ENCODE data around the gene CCND3. TPM values are rescaled to one million over a fixed set of nuclear protein-coding genes. Genes with fewer than 3 reads are reported as not detected.

Gene CCND3
- total RNA-seq, 1 experiment from 2014 or later: 26.9 TPM

GRCh38 chr6:41958022-41958856 lies 16.6 kb upstream of the CCND3 start:
- BruUV-seq (replicated peaks): no TSS peak
- no peak overlapping the region for H3K4me3 Mint-ChIP-seq (ENCODE audit: unreplicated experiment)
- intact Hi-C loops (cut with micrococcal nuclease; ENCODE audit: unreplicated experiment): no loop called here
- H3K27me3 Mint-ChIP-seq (ENCODE audit: insufficient read depth, unreplicated experiment): no peaks in the 10 kb centered on the region
- H3K36me3 ChIP-seq (ENCODE audit: control insufficient read depth, insufficient read depth, low read length): no peaks in the 10 kb centered on the region
- H3K9me3 Mint-ChIP-seq (ENCODE audit: unreplicated experiment): no peaks in the 10 kb centered on the region
- H3K4me3 ChIP-seq (ENCODE audit: low read depth, low read length): no peak overlapping the region
- no peaks in the 10 kb centered on the region for H3K27me3 ChIP-seq (replicated peaks; ENCODE audit: control insufficient read depth, insufficient read depth, low read length)
- no peak for TF ChIP-seq CTCF (IDR thresholded peaks at IDR 0.05; ENCODE audit: insufficient read depth in 1 of 2, low read depth in 1 of 2, low read length in 1 of 2, severe bottlenecking in 1 of 2, unreplicated experiment in 1 of 2)
- ChIA-PET CTCF (no interaction called here), POLR2A (no interaction called here)
- no peak for DNase-seq
- peaks cover 6% of the 10 kb centered on the region for H3K36me3 Mint-ChIP-seq (ENCODE audit: insufficient read depth, unreplicated experiment)
- no peaks in the 10 kb centered on the region for H3K4me1 ChIP-seq
- no peak overlapping the region for H3K27ac Mint-ChIP-seq (ENCODE audit: unreplicated experiment)
- H3K4me1 Mint-ChIP-seq (ENCODE audit: low read depth, unreplicated experiment): peaks cover 6% of the 10 kb centered on the region
- H3K9me3 ChIP-seq: no peaks in the 10 kb centered on the region

DNA sequence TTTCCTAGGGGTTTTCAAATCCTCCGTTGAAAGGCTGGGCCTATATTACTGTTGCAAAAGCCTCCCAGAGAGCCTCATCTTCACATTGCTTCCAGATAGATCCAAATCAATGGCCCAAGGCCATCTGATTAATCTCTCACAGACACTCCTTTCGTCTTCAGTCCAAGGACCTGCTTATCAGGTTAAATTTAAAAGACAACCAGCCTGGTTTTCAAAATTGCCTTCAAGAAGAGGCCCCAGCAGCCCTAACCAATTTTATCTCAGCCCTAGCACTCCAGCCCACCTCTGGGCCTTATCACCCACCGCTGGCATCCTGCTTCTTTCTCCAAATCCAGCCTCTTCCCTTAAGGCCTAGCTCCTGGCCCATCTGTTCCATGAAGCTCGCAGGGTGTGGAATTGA lies 15.5 kb upstream of the CCND3 start:
- no peaks in the 10 kb centered on the region for H3K9me3 ChIP-seq
- Mint-ChIP-seq H3K27ac (ENCODE audit: unreplicated experiment) (no peak overlapping the region), H3K27me3 (ENCODE audit: insufficient read depth, unreplicated experiment) (no peaks in the 10 kb centered on the region), H3K9me3 (ENCODE audit: unreplicated experiment) (no peaks in the 10 kb centered on the region), H3K4me1 (ENCODE audit: low read depth, unreplicated experiment) (peaks cover 6% of the 10 kb centered on the region), H3K36me3 (ENCODE audit: insufficient read depth, unreplicated experiment) (peaks cover 6% of the 10 kb centered on the region), H3K4me3 (ENCODE audit: unreplicated experiment) (no peak overlapping the region)
- ChIA-PET CTCF (no interaction called here), POLR2A (no interaction called here)
- BruUV-seq (replicated peaks): no TSS peak
- intact Hi-C loops (cut with micrococcal nuclease; ENCODE audit: unreplicated experiment): no loop called here
- no peaks in the 10 kb centered on the region for H3K27me3 ChIP-seq (replicated peaks; ENCODE audit: control insufficient read depth, insufficient read depth, low read length)
- no peaks in the 10 kb centered on the region for H3K4me1 ChIP-seq
- H3K4me3 ChIP-seq (ENCODE audit: low read depth, low read length): no peak overlapping the region
- TF ChIP-seq CTCF (IDR thresholded peaks at IDR 0.05; ENCODE audit: insufficient read depth in 1 of 2, low read depth in 1 of 2, low read length in 1 of 2, severe bottlenecking in 1 of 2, unreplicated experiment in 1 of 2): no peak
- DNase-seq: no peak
- no peaks in the 10 kb centered on the region for H3K36me3 ChIP-seq (ENCODE audit: control insufficient read depth, insufficient read depth, low read length)

- Mint-ChIP-seq H3K27me3 (ENCODE audit: insufficient read depth, unreplicated experiment) (no peaks in the 10 kb centered on the region), H3K4me3 (ENCODE audit: unreplicated experiment) (no peak overlapping the region), H3K36me3 (ENCODE audit: insufficient read depth, unreplicated experiment) (no peaks in the 10 kb centered on the region), H3K27ac (ENCODE audit: unreplicated experiment) (no peak overlapping the region), H3K4me1 (ENCODE audit: low read depth, unreplicated experiment) (no peaks in the 10 kb centered on the region), H3K9me3 (ENCODE audit: unreplicated experiment) (no peaks in the 10 kb centered on the region)
- Histone ChIP-seq H3K9me3 (no peaks in the 10 kb centered on the region), H3K4me3 (ENCODE audit: low read depth, low read length) (no peak overlapping the region), H3K36me3 (ENCODE audit: control insufficient read depth, insufficient read depth, low read length) (no peaks in the 10 kb centered on the region), H3K4me1 (no peaks in the 10 kb centered on the region), H3K27me3 (replicated peaks; ENCODE audit: control insufficient read depth, insufficient read depth, low read length) (no peaks in the 10 kb centered on the region)
- no peak for DNase-seq
- no TSS peak for BruUV-seq (replicated peaks)
- intact Hi-C loops (cut with micrococcal nuclease; ENCODE audit: unreplicated experiment): no loop called here
- CTCF ChIA-PET: interaction anchor here (0.7 kb wide), 1 partner anchor 20 kb away, joined by 3 read pairs; no protein-coding TSS in a partner anchor
- POLR2A ChIA-PET: no interaction called here
- no peak for TF ChIP-seq CTCF (IDR thresholded peaks at IDR 0.05; ENCODE audit: insufficient read depth in 1 of 2, low read depth in 1 of 2, low read length in 1 of 2, severe bottlenecking in 1 of 2, unreplicated experiment in 1 of 2)
Measured at GRCh38 chr6:41955412-41955811, 13.8 kb upstream of the CCND3 start.
